HFFc6 (cell line): ENCODE data around the gene LRRFIP2. TPM values are rescaled to one million over a fixed set of nuclear protein-coding genes. Genes with fewer than 3 reads are reported as not detected.

Experiments
- DNase-seq: peaks from one replicate; pipeline ENCODE4 v3.0.0-alpha.2; 2018
- H3K27ac Mint-ChIP-seq: 2 replicates; pipeline ENCODE4 v1.8.0; 2020; ENCODE audit warnings: mild to moderate bottlenecking, mixed read lengths
- H3K27me3 Mint-ChIP-seq: 2 replicates; pipeline ENCODE4 v1.8.0; 2021; ENCODE audit warnings: mild to moderate bottlenecking, moderate library complexity, mixed read lengths; ENCODE audit not compliant: insufficient read depth
- H3K36me3 Mint-ChIP-seq: 2 replicates; pipeline ENCODE4 v1.8.0; 2021; ENCODE audit warnings: low read depth, mixed read lengths
- H3K4me1 Mint-ChIP-seq: 2 replicates; pipeline ENCODE4 v1.8.0; 2020; ENCODE audit warnings: low read depth, mixed read lengths
- H3K4me3 Mint-ChIP-seq: 2 replicates; pipeline ENCODE4 v1.8.0; 2020; ENCODE audit warnings: mild to moderate bottlenecking, moderate library complexity, mixed read lengths
- H3K9me3 Mint-ChIP-seq: 2 replicates; pipeline ENCODE4 v1.8.0; 2020; ENCODE audit warnings: mild to moderate bottlenecking, mixed read lengths
- total RNA-seq, 6 experiments: library from RNA; stranded (reverse); fragmentation: NEBNext Ultra II Directional; extraction: Animal tissue kit (Norgen Biotek cat#: 25700); gene quantifications; 2 replicates in 1 of 6; 3 replicates in 5 of 6; pipeline ENCODE4 v1.2.3, GENCODE V29; 2021
- TF ChIP-seq, protein P1 (sequence below): fragments of 200-600 bp; sonication (generic); IDR thresholded peaks from 2 replicates; pipeline ENCODE4 v1.5.0; 2021; ENCODE audit warnings: antibody characterized with exemption, mild to moderate bottlenecking

The LRRFIP2 gene
- total RNA-seq, 6 experiments from 2014 or later, result 124 to 151 (median 134) TPM

GRCh38 chr3:37116998-37117397 lies 57.4 kb downstream of the LRRFIP2 start:
- Mint-ChIP-seq H3K27ac (peak overlapping the region; percentile 49; the same call in 1 of the 2 replicates), H3K4me1 (peaks cover 59% of the 10 kb centered on the region), H3K9me3 (no peaks in the 10 kb centered on the region), H3K4me3 (no peak overlapping the region), H3K27me3 (no peaks in the 10 kb centered on the region), H3K36me3 (peaks cover 37% of the 10 kb centered on the region)
- no peak for DNase-seq
- TF ChIP-seq, protein P1, sequence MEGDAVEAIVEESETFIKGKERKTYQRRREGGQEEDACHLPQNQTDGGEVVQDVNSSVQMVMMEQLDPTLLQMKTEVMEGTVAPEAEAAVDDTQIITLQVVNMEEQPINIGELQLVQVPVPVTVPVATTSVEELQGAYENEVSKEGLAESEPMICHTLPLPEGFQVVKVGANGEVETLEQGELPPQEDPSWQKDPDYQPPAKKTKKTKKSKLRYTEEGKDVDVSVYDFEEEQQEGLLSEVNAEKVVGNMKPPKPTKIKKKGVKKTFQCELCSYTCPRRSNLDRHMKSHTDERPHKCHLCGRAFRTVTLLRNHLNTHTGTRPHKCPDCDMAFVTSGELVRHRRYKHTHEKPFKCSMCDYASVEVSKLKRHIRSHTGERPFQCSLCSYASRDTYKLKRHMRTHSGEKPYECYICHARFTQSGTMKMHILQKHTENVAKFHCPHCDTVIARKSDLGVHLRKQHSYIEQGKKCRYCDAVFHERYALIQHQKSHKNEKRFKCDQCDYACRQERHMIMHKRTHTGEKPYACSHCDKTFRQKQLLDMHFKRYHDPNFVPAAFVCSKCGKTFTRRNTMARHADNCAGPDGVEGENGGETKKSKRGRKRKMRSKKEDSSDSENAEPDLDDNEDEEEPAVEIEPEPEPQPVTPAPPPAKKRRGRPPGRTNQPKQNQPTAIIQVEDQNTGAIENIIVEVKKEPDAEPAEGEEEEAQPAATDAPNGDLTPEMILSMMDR, result no peak

DNA sequence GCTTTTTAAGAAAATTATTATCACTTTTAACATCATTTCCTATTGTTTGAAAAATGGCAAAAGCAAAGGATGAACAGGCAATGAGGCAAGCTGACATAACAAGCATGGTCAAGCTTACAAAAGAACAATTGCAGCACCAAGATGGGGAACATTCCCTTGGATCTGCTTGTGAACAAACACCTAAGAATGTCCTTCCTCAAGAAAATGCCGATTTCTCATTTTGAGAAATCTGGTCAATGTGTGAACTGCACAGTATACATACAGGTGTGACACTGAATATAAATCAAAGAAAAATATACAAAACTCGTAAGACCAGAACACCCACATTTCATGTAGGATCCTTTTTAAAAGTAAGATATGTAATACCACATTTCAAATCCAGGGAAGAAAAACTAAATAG lies 58.9 kb downstream of the LRRFIP2 start:
- Mint-ChIP-seq H3K9me3 (no peaks in the 10 kb centered on the region), H3K4me3 (no peak overlapping the region), H3K4me1 (peaks cover 70% of the 10 kb centered on the region), H3K36me3 (peaks cover 43% of the 10 kb centered on the region), H3K27ac (peak overlapping the region; percentile 80), H3K27me3 (no peaks in the 10 kb centered on the region)
- DNase-seq, result no peak
- TF ChIP-seq, protein P1, result no peak

DNA sequence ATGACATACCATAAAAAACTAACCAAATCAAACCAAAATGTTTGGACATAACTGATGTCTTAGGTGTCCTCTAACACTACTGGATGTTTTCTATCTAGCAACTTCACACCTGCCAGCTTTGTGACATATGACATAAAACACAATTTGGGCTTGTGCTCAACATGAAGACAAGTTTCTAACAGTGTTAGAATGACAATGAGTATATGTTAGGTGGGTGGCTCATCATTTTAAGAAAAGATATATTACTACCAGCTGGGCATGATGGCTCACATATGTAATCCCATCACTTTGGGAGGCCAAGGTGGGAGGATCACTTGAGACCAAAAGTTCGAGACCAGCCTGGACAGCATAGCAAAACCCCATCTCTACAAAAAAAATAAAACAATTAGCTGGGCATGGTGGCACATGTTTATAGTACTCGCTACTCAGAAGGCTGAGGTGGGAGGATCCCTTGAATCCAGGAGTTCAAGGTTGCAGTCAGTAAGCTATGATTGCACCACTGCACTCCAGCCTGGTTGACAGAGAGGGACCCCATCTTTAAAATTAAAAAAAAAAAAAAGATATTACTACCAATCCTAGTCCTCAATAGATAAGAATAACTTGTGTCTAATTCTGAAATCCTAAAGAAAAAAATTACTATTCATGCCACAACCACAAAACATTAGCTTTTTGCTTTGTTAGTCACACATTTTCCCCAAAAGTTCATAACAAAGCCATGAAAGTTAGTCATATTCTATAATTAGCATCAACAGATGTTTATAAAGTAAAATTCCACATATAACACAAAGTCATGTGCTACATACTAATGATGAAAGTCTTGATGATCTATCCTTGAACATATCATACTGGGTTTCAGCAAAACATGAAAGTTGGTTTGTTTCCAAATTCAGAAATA lies 59.9 kb downstream of the LRRFIP2 start:
- TF ChIP-seq, protein P1, result no peak
- Mint-ChIP-seq H3K9me3 (no peaks in the 10 kb centered on the region), H3K4me1 (peaks cover 79% of the 10 kb centered on the region), H3K27me3 (no peaks in the 10 kb centered on the region), H3K27ac (peak overlapping the region; percentile 80), H3K36me3 (peaks cover 43% of the 10 kb centered on the region), H3K4me3 (no peak overlapping the region)
- peak; percentile 90 for DNase-seq

- Mint-ChIP-seq H3K4me1 (peaks cover 87% of the 10 kb centered on the region), H3K27ac (0 out of 2 replicates have a peak overlapping the region, but pooled peaks have one; percentile 9), H3K9me3 (no peaks in the 10 kb centered on the region), H3K27me3 (no peaks in the 10 kb centered on the region), H3K4me3 (no peak overlapping the region), H3K36me3 (peaks cover 40% of the 10 kb centered on the region)
- DNase-seq, result no peak
- TF ChIP-seq, protein P1, result no peak
Measured at GRCh38 chr3:37112987-37113386, 61.4 kb downstream of the LRRFIP2 start.

- Mint-ChIP-seq H3K9me3 (no peaks in the 10 kb centered on the region), H3K27me3 (no peaks in the 10 kb centered on the region; the same call in 1 of the 2 replicates), H3K4me3 (no peak overlapping the region), H3K27ac (peak overlapping the region; percentile 20; the same call in 1 of the 2 replicates), H3K4me1 (peaks cover 79% of the 10 kb centered on the region), H3K36me3 (peaks cover 41% of the 10 kb centered on the region)
- TF ChIP-seq, protein P1, result no peak
- DNase-seq, result no peak
Measured at GRCh38 chr3:37111199-37111598, 63.2 kb downstream of the LRRFIP2 start.
